ENCODE data around the gene AQP6. TPM values are rescaled to one million over a fixed set of nuclear protein-coding genes. Genes with fewer than 3 reads are reported as not detected.

The AQP6 gene
- total RNA-seq, 2 experiments from 2014 or later: not detected

Other genes starting within 250 kb of the AQP6 start
- 100 to 1,000 TPM; 481 to 486 TPM for gene TMBIM6, start 231.4 kb upstream of the AQP6 start, total RNA-seq
- gene NCKAP5L, start 144.5 kb upstream of the AQP6 start, total RNA-seq: 1 to 10 TPM; 2.9 to 3.0 TPM
- gene BCDIN3D, start 129.8 kb upstream of the AQP6 start, total RNA-seq: 1 to 10 TPM; 5.8 to 6.1 TPM
- 1 to 10 TPM; 1.7 to 2.1 TPM for gene FAIM2, start 69.0 kb upstream of the AQP6 start, total RNA-seq
- gene AQP2, start 22.2 kb upstream of the AQP6 start, total RNA-seq: not detected
- gene AQP5, start 11.1 kb upstream of the AQP6 start, total RNA-seq: not detected
- gene RACGAP1, start 52.5 kb downstream of the AQP6 start, total RNA-seq: 100 to 1,000 TPM; 145 to 152 TPM
- gene ASIC1, start 84.6 kb downstream of the AQP6 start, total RNA-seq: 1 to 10 TPM; 1.1 to 1.6 TPM
- gene SMARCD1, start 112.4 kb downstream of the AQP6 start, total RNA-seq: 10 to 100 TPM; 56.1 to 56.3 TPM
- under 1 TPM; 0.10 to 0.34 TPM for gene GPD1, start 131.1 kb downstream of the AQP6 start, total RNA-seq
- gene COX14, start 139.3 kb downstream of the AQP6 start, total RNA-seq: 10 to 100 TPM; 46.1 to 48.7 TPM
- 10 to 100 TPM; 59.5 to 63.0 TPM for gene CERS5, start 194.4 kb downstream of the AQP6 start, total RNA-seq

Measured in activated CD4-positive, alpha-beta memory T cell treated with anti-CD3 and anti-CD28 coated beads for 36 hours (primary cell).